Pons (tissue), 1 donor: ENCODE results near the gene FGGY.
"Not testable (repeated sequence)": the region's sequence is repeated elsewhere in the genome, so short reads cannot be mapped to it uniquely, and the experiment has no call there.

Source experiments
- DNase-seq: peaks from one replicate; pipeline ENCODE4 v3.0.0-alpha.2; 2016; ENCODE audit warnings: low spot score

The FGGY gene

GRCh38 chr1:59643526-59643925 lies 346.6 kb downstream of the FGGY start:
- no peak for DNase-seq

DNA sequence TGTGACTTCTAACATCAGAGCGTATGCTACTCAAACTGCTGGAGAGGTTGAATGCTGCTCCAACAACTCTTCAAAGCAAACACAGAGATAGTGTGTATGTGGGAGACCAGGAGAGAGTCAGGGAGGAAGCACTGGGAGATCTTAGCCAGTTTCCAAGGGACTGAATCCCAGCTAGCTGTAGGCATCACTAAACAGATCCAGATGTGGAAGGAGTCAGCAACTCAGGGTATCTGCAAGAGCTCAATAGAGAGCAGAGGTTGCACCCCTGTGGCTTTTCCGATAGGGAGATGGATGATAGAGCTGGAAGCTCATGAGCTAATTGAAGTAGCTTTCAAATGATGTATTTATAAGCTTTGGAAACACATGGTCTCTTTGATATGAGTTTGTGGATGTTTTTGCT lies 349.0 kb downstream of the FGGY start:
- no peak for DNase-seq

GRCh38 chr1:59653142-59653958 lies 356.5 kb downstream of the FGGY start:
- DNase-seq, result not testable (repeated sequence)

DNA sequence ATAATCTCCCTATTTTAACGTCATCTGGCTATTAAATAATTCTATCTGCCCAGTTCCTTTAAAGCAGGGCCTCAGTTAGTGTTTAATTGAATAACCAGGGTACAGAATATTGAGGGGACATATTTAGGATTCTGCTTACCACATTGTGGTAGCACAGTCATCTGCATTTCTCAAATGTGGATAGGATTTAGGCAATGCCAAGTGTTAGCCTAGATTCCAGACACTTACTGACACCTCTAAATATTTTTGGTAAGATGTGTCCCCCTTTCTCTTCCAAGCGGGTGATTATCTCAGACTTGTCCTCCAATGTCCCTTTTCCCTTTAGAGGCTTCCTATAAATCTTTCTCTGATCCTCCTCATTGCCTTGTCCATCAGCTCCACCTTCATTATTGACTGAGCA lies 357.1 kb downstream of the FGGY start:
- no peak for DNase-seq

DNA sequence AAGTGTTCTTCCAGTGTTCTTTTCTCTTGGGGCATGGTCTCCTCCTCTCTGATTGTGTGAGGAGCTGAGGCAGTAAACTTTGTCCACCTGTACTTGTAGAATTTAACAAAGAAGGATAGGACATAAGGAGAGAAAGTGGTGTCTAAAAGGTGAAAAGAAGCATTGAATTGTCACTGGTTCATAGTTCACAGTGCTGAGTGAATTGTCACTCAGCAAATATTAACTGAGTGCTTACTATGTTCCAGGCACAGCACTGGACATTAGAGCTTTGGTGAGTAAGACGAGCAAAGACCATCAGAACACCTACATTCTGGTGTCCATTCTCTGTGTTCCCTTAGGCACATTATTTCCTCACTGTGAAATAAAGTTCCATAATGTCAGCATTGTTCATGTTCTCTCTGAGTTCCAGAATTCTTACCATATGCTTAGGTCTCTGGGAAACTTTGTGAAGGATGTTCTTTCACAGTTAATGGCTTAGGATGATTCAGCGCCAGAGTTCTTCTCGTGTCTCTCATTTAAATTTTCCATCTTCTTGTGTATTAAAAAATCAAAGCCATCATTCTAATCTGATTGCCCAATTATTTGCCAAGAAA lies 361.1 kb downstream of the FGGY start:
- no peak for DNase-seq

DNA sequence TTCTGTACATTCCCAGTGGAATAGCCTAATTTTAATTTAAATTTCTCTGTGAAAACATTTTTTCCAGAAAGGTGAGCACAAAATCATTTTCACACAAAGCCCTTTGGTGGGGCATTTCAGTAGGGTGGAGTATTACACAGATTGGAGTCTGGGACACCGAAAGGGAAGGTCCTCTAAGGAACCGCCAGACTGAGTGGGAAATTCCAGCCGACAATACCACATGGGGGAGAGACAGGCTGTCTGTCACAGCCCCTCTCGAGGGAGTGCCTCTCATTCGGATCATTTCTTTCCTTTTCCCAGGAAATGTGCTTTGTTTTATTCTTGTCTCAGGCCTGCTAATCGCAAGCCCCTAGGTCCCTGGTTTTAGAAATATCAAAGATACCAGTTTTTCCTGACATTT lies 367.3 kb downstream of the FGGY start:
- DNase-seq, result no peak

- DNase-seq, result no peak
These were observed 369.2 kb downstream of the FGGY start for GRCh38 chr1:59666106-59666505.

GRCh38 chr1:59667020-59667419 lies 370.1 kb downstream of the FGGY start:
- no peak for DNase-seq

DNA sequence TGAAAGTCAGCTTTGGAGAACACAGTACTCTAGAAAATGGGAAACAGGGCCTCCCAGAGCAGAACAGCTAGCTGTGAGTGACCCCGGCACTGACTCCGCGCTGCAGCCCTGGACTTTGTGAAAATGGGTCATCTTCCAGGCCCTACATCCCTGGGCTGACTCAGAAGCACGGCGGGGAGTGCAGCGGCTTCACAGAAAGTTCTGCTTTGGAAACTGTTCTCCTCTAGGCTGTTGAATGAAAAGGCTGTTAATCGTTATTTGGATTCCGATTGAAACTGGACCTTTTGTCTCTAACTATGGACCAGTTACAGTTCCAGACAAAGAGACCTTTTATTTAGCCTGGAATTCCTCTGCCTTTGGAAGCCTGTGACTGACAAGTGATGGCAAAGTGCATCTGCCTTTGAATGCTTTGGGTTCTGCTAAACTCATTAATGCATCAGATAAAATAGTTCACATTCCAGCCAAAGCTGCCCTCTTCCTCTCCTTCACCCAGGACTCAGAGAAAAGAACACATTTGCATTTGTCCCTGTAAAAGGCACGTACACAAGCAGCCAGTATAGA lies 372.9 kb downstream of the FGGY start:
- peak; percentile 97 for DNase-seq

DNA sequence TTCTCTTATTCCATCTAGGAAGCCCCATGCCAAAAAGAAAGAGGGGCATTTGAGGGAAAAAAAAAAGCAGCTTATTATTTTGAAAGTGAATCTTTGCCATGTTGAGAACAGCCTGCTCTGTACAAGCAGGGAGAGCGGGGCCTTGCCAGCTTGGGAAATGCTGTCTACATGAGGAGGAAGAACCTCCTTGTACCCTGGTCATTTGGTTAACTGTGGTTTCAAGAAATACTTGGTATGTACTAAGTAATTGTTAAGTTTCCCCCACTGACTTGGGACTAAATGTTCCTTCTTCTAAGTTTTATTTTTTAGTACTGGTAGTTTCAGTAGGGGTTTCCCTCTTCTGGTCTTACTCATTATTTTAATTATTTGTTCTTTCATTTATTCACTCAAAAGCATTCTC lies 373.8 kb downstream of the FGGY start:
- DNase-seq, result no peak

DNA sequence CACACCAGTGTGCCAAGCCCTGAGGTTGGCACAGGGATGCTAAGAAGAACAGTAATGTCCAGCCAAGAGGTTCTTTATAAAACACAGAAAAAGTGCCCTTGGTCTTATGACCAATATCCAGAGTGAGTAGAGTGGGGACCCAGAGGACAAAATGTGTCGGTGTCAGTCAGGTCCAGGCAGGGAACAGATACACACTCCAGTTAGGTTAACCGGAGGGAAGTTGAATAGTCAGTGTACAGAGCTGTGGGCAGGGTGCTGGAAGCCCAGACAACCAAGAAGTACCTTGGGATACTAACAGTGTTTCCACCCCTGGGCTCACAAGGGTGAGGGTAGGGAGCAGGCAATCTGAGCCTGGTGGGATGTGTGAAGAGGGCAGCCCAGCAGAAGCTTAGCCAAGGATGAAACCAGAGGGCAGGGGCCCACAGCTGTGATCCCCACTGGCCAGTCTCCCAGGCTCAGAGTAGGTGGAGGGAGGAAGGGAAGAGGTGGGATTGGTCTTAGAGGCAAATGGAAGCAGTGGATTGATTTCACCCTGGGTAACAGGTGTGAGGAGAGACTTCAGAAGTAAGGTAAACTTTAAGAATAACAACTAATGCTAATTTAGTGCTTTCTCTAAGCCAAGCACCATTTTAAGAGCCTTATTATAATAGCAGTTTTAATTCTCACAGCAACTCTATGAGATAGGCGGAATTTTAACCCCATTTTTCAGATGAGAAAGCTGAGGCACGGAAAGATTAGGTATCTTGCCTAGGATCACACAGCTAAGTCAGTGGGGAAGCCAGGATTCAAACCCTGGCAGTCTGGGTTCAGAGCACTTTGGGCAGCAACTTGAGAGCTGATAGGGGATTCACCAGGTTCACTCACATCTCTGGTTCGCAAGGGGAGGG lies 374.4 kb downstream of the FGGY start:
- DNase-seq, result no peak

- no peak for DNase-seq
These were observed 375.0 kb downstream of the FGGY start for GRCh38 chr1:59671953-59672305.

DNA sequence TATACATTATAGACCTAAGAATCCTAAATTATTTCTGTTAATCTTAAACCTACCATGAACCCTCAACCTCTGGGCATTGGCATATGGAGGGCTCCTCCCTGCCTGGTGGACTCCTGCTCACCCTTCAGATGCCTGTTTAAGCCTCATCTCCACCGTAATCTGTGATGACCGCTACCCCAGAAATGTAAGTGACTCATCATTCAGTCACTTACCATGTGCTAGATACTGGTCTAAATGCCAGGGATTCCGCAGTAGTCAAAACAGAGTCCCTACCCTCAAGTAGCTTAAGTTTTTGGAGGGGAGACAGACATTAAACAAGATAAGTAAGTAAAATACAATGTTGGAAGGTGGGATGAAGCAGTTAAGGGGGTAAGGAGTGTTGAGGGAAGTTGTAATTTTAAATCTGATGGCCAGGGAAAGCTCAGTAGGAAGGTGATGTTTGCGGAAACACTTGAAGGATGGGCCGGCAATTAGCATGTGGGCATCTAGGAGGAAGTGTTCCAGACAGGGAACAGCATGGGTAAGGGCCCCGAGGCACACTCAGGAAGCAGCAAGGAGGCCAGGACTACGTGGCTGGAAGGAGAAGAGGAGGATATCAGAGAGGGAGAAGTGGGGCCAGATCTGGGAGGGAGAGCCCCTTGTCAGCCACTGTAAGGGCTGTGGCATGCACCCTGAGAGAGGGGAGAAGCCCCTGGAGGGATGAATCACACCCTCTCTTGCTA lies 376.1 kb downstream of the FGGY start:
- DNase-seq, result peak; percentile 32

GRCh38 chr1:59673573-59674450 lies 376.9 kb downstream of the FGGY start:
- DNase-seq, result no peak

GRCh38 chr1:59674595-59674994 lies 377.7 kb downstream of the FGGY start:
- DNase-seq, result peak; percentile 81

DNA sequence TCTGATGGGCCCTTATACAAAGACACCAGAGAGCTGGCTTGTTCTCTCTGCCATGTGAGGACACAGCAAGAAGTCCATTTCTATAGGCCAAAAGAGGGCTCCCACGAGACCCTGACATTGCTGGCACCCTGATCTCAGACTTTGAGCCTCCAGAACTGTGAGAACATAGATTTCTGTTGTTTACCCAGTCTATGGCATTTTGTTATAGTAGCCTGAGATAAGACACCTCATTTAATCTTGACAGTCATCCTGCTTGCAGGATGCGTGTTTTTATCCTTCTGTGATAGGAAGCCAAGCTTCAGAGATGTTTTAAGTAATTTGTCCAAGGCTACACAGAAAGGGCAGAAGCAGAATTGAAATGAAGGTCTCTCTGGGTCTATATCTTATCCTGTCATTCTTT lies 379.0 kb downstream of the FGGY start:
- no peak for DNase-seq

DNA sequence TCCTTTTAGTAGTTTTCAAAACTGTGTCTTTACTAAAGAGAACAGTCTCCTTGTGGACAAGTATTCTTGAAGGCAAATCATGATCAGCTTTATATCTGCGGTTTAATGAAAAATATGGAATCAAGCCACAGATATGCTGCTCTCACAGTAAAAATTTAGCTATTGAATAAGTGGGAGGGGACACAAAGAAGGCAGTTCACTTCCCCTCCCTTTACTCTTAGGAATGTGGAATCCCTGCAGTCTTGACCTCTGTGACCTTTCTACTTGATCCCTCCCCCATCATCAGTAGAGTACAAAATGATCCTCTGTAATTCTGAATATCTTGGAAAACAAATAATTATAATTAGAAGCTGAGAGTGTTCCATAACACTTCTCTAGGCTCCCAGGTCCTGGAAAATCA lies 381.1 kb downstream of the FGGY start:
- DNase-seq, result no peak

DNA sequence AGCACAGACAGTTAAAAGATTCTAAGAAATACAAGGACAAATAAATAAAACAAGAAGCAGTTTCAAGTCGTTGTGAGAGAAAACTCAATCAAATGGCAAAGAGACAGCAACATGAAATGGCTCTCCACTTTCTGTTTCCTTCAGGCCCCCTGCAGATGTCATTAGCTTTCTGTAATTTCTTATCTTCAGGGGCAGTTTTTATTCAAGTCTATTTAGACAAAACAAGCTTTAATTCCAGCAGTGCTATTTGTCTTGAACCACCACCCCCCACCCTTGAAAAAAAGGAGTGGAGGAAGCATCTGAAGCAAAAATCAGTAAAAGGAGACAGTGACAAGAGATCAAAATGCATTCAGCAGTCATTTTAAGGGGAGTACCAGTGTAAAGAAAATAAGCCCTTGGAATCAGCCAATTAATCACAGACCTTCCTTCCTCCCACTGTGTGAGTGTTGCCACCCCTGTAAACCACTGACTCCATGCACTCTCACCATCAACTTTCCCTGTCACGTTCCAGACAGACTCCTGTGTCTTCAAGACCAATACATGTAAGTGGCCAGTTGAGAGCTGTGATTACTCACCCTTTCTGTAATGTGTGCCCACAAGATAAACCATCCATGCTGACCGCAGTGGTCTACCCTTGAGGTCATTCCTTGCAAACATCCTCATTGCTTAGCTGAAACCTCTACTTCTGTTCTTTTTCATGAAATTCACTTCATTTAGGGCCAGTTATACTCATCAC lies 381.8 kb downstream of the FGGY start:
- DNase-seq, result no peak

GRCh38 chr1:59680044-59680443 lies 383.1 kb downstream of the FGGY start:
- DNase-seq, result no peak

DNA sequence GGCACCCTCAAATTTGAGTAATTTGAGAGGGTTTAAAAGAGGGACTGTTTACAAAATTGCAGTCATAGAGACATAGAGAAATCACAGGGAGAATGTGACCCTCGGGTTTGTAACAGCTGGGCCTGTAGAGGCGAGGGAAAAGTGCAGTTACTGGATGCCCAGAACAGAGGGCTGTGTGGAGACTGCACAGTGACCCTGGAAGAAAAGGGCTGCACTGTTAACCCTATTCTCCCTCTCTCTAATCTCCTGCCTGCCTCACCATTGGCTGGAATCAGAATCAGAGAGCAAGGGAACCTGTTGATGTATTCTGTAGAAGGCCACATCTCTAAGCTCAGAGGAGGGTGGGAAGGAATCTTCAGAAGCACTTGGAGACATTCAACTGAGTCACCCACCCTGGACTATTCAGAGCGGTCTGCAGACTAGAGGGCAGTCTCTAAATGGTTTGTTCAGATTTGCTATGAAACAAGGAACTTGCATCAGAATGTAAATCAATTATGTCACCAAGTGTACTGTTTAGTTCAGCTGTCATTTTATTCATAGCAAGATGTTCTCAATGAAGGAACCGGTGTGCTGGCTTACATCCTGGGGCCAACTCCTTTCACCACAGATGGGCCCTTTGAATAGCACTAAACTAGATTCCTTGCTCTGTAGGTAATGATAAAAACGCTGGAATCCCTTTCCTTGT lies 385.6 kb downstream of the FGGY start:
- DNase-seq, result no peak
